SK-N-SH treated with all-trans-retinoic acid at 6 μM for 48 hours (cell line): Measurements from ENCODE around the gene NKAIN1.

Source experiments
- ATAC-seq: fragments of 200-7000 bp; cut with Tn5 transposase; 3 replicates; pipeline ENCODE4 v1.9.1; 2020; ENCODE audit warnings: mild to moderate bottlenecking, moderate library complexity
- ARNTL ChIP-seq: fragments of 450-650 bp; formaldehyde crosslinking; IDR thresholded peaks from 2 replicates; pipeline ENCODE4 v1.5.0; 2020; ENCODE audit warnings: low read depth, mild to moderate bottlenecking, moderate library complexity, borderline replicate concordance
- BACH2 ChIP-seq: fragments of 250-450 bp; sonication (Bioruptor Pico); IDR thresholded peaks from 2 replicates; pipeline ENCODE4 v1.9.0; 2021; ENCODE audit warnings: mild to moderate bottlenecking, borderline replicate concordance
- CREB5 ChIP-seq: fragments of 250-450 bp; sonication (Bioruptor Pico); IDR thresholded peaks from 2 replicates; pipeline ENCODE4 v1.5.1; 2020; ENCODE audit warnings: low read depth, mild to moderate bottlenecking, moderate library complexity
- CSRNP3 ChIP-seq: fragments of 250-450 bp; sonication (Bioruptor Pico); IDR thresholded peaks from 2 replicates; pipeline ENCODE4 v1.5.1; 2021; ENCODE audit warnings: mild to moderate bottlenecking, moderate library complexity
- ESRRG ChIP-seq: fragments of 250-450 bp; sonication (Bioruptor Pico); IDR thresholded peaks from 2 replicates; pipeline ENCODE4 v1.6.1; 2021; ENCODE audit warnings: mild to moderate bottlenecking
- GLIS3 ChIP-seq: fragments of 250-450 bp; sonication (Bioruptor Pico); IDR thresholded peaks from 2 replicates; pipeline ENCODE4 v1.5.0; 2020; ENCODE audit warnings: mild to moderate bottlenecking, moderate library complexity
- OSR1 ChIP-seq: fragments of 250-450 bp; sonication (Bioruptor Pico); IDR thresholded peaks from 2 replicates; pipeline ENCODE4 v1.8.0; 2022; ENCODE audit warnings: moderate library complexity, mild to moderate bottlenecking, inconsistent platforms
- PATZ1 ChIP-seq: fragments of 250-450 bp; sonication (Bioruptor Pico); IDR thresholded peaks from 2 replicates; pipeline ENCODE4 v1.8.0; 2020; ENCODE audit warnings: mild to moderate bottlenecking, moderate library complexity, borderline replicate concordance
- POU6F1 ChIP-seq: fragments of 250-450 bp; sonication (Bioruptor Pico); IDR thresholded peaks from 2 replicates; pipeline ENCODE4 v1.8.0; 2021; ENCODE audit warnings: low read depth, mild to moderate bottlenecking, moderate library complexity, borderline replicate concordance
- PPARA ChIP-seq: fragments of 250-450 bp; sonication (Bioruptor Pico); IDR thresholded peaks from 2 replicates; pipeline ENCODE4 v1.5.0; 2020; ENCODE audit warnings: mild to moderate bottlenecking, borderline replicate concordance
- RARB ChIP-seq: fragments of 250-450 bp; sonication (Bioruptor Pico); IDR thresholded peaks from 2 replicates; pipeline ENCODE4 v1.8.0; 2021; ENCODE audit warnings: mild to moderate bottlenecking, moderate library complexity
- SNAI2 ChIP-seq: fragments of 250-450 bp; sonication (Bioruptor Pico); IDR thresholded peaks from 2 replicates; pipeline ENCODE4 v1.5.0; 2020; ENCODE audit warnings: mild to moderate bottlenecking, moderate library complexity
- TCF4 ChIP-seq: fragments of 250-450 bp; sonication (Bioruptor Pico); IDR thresholded peaks from 2 replicates; pipeline ENCODE4 v1.8.0; 2021; ENCODE audit warnings: mild to moderate bottlenecking, moderate library complexity, borderline replicate concordance
- TOX ChIP-seq: fragments of 250-450 bp; sonication (Bioruptor Pico); IDR thresholded peaks from 2 replicates; pipeline ENCODE4 v1.8.0; 2021; ENCODE audit warnings: mild to moderate bottlenecking, moderate library complexity, borderline replicate concordance
- TSHZ2 ChIP-seq: fragments of 250-450 bp; sonication (Bioruptor Pico); IDR thresholded peaks from 2 replicates; pipeline ENCODE4 v1.5.0; 2020; ENCODE audit warnings: mild to moderate bottlenecking, moderate library complexity
- ZC3H10 ChIP-seq: fragments of 250-450 bp; sonication (Bioruptor Pico); IDR thresholded peaks from 2 replicates; pipeline ENCODE4 v1.5.1; 2021; ENCODE audit warnings: mild to moderate bottlenecking, moderate library complexity
- ZFP3 ChIP-seq: fragments of 250-450 bp; sonication (Bioruptor Pico); IDR thresholded peaks from 2 replicates; pipeline ENCODE4 v1.5.0; 2020; ENCODE audit warnings: mild to moderate bottlenecking, moderate library complexity
- ZFP30 ChIP-seq: fragments of 450-650 bp; formaldehyde crosslinking; IDR thresholded peaks from 2 replicates; pipeline ENCODE4 v1.5.0; 2022; ENCODE audit warnings: mild to moderate bottlenecking, moderate library complexity
- ZNF565 ChIP-seq: fragments of 450-650 bp; formaldehyde crosslinking; conservative IDR thresholded peaks from 2 replicates; pipeline ENCODE4 v1.5.0; 2020; ENCODE audit warnings: low read depth, mild to moderate bottlenecking, moderate library complexity
- ZNF70 ChIP-seq: fragments of 450-650 bp; formaldehyde crosslinking; IDR thresholded peaks from 2 replicates; pipeline ENCODE4 v1.5.0; 2020; ENCODE audit warnings: mild to moderate bottlenecking, moderate library complexity

Gene NKAIN1

GRCh38 chr1:31201931-31202360, 37.7 kb downstream of the NKAIN1 start:
- TF ChIP-seq OSR1: no peak
- no peak for TF ChIP-seq ZNF565 (CRISPR knock-in tag)
- no peak for TF ChIP-seq PATZ1
- TF ChIP-seq CSRNP3 (CRISPR knock-in tag): no peak
- no peak for TF ChIP-seq ZFP3 (CRISPR knock-in tag)
- ATAC-seq: no peak

GRCh38 chr1:31199949-31200348, 39.7 kb downstream of the NKAIN1 start:
- TF ChIP-seq ZC3H10 (CRISPR knock-in tag) (no peak), BACH2 (no peak)
- no peak for ATAC-seq

GRCh38 chr1:31199236-31199790, 40.4 kb downstream of the NKAIN1 start:
- no peak for TF ChIP-seq ZNF70 (CRISPR knock-in tag)
- TF ChIP-seq ZNF565 (CRISPR knock-in tag): no peak
- TF ChIP-seq TCF4 (CRISPR knock-in tag): no peak
- TF ChIP-seq CSRNP3 (CRISPR knock-in tag): no peak
- TF ChIP-seq OSR1: no peak
- TF ChIP-seq ARNTL (CRISPR knock-in tag): no peak
- no peak for TF ChIP-seq CREB5 (CRISPR knock-in tag)
- no peak for TF ChIP-seq ZC3H10 (CRISPR knock-in tag)
- no peak for TF ChIP-seq ZFP3 (CRISPR knock-in tag)
- TF ChIP-seq ZFP30 (CRISPR knock-in tag): no peak
- no peak for TF ChIP-seq SNAI2 (CRISPR knock-in tag)
- ATAC-seq: no peak

- no peak for ATAC-seq
- TF ChIP-seq PPARA (CRISPR knock-in tag): no peak
- no peak for TF ChIP-seq SNAI2 (CRISPR knock-in tag)
- no peak for TF ChIP-seq CREB5 (CRISPR knock-in tag)
- no peak for TF ChIP-seq TCF4 (CRISPR knock-in tag)
- TF ChIP-seq ARNTL (CRISPR knock-in tag): no peak
- TF ChIP-seq ESRRG (CRISPR knock-in tag): no peak
- no peak for TF ChIP-seq ZFP3 (CRISPR knock-in tag)
- no peak for TF ChIP-seq GLIS3 (CRISPR knock-in tag)
- no peak for TF ChIP-seq PATZ1
- TF ChIP-seq TOX: no peak
- TF ChIP-seq OSR1: no peak
- TF ChIP-seq BACH2: no peak
- TF ChIP-seq ZNF565 (CRISPR knock-in tag): no peak
- no peak for TF ChIP-seq POU6F1 (CRISPR knock-in tag)
- TF ChIP-seq TSHZ2: no peak
- TF ChIP-seq ZC3H10 (CRISPR knock-in tag): no peak
- no peak for TF ChIP-seq RARB
These were observed 41.1 kb downstream of the NKAIN1 start for GRCh38 chr1:31198600-31198999.
